Measurements from ENCODE around the gene CCDC88A.
"Not testable (repeated sequence)": the region's sequence is repeated elsewhere in the genome, so short reads cannot be mapped to it uniquely, and the experiment has no call there.

Gene CCDC88A

DNA sequence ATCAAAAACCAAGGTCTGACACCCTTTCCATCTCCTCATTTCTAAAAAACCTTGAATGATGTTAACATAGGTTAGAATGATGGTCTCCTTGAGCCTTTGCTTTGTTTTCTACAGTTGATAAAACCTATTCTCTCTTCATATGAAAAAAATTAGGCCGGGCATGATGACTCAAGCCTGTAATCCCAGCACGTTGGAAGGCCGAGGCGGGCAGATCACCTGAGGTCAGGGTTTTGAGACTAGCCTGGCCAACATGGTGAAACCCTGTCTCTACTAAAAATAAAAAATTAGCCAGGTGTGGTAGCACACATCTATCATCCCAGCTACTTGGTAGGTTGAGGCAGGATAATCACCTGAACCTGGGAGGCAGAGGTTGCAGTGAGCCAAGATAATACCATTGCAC, 49.4 kb downstream of the CCDC88A start:
- no peak for DNase-seq

- DNase-seq, result no peak
These were observed 54.4 kb downstream of the CCDC88A start for GRCh38 chr2:55365303-55365702.

DNA sequence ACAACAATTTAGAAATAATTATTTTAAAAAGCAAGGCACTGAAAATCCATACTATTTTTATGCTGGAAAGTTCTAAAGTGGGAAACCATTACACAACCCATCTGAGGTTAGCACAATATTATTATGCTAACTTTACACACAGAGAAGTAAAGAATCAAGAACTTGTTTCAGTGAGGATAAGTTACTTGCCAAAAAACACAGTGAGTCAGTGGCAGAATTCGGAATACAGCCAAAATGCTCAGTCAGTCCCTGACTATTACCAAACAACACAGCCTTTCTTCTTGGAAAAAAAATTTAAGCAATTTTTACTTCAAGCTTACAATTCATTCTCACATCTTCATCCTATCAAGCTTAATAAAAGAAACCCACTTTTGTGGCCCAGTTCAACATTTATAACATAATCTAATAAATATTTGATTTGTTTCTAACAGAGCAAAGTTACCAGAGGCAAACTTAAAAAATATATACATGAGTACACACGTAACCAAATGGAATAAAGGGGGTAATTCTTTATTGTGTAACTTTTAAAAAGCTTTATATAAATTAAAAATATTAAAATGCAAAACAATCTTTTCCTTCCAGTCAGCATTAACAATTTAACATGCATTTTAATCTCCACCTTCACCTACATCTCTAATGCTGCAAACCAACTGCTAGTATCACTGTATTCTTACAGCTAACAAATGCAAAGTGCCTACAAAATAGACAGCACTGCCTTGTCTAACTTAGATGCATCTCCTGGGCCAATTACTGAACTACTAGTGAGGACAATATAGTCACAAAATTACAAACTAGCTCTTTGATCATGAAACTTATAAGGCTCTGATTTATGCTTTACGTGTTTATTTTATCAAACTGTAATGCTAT, 55.2 kb downstream of the CCDC88A start:
- DNase-seq, result no peak

DNA sequence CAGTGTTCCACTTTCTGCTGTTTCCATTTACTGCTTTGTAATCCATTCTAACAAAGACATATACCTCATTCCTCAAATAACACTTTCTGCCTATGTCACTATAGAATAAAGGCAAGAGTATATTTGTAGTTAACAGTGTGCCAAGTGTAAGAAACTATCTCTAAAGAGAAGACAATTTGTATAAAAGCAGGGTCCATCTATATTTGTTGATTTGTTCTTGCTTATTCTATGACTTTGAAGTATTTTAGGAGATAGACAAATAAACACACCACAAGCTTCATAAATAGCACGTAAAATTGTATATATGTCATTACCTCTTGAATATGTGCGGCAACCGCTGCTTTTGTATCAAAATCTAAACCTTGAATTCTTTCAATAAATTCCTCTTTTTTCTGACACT, 56.0 kb downstream of the CCDC88A start:
- DNase-seq, result no peak

DNA sequence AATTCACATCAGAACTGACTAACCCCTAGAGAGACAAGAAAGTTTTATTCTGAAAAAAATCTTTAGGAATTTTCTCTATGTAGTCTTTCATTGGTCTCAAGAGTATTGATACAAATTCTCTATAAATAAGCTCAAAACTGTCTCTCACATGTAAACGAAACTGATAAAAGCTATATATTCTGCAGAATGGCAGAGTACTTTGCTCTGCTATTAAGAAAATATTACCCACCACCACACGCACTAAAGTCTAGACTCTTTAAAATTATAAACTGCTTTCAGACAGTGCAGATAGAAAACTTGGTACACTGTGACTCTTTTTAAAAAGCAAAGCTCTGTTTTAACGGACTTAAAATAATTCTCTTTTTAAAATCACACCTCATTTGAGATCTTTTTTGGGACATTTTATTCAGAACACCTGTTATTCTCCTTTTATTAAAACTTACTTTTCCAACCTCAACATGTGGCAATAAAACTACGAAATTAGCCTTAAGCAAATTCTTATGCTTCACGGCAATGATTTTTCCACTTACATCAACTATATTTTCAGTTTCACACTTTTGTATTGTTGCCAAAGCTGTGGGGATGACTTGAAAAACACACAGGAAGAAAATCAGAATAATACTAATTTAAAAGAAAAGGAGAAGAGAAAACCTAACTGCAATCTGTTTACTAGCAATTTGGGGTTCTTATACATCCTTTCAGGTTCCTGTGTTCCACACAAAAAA, 58.0 kb downstream of the CCDC88A start:
- DNase-seq, result no peak

DNA sequence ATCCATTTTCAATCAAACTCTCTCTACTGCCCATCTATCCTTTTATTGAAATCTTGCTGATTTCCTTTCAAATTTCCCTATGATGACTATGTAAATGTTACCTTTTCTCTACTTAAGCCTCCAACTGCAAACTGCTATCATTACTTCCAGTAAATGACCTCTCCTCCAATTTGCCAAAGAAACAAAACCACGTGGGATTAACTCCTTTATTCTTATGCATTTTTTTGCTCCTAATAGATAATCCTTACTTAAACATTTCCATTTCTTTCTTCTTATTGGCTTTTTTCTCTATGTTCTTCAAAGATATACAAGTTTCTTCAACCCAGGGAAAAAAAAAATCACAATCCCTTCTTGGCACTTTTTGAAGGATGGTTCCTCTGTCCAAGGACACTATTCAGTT, 61.2 kb downstream of the CCDC88A start:
- DNase-seq, result no peak

DNA sequence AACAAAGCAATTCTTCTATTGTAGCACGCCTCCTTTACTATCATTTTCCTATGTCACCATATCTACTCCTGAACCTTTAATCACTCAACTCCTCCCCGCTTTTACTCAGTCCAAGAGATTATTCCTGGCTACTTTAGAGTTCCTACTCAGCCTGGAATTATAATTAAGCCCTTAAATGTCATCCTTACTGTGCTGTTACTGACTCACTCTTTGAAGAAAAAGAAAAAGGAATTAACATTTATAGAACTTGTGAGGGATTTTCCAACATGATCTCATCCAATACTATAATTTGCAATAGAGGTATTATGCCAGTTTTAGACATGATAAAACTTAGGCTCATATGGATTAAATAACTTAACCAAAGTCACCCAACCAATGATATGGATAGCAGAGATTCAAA, 61.7 kb downstream of the CCDC88A start:
- DNase-seq, result no peak

GRCh38 chr2:55357164-55357563, 62.5 kb downstream of the CCDC88A start:
- no peak for DNase-seq

DNA sequence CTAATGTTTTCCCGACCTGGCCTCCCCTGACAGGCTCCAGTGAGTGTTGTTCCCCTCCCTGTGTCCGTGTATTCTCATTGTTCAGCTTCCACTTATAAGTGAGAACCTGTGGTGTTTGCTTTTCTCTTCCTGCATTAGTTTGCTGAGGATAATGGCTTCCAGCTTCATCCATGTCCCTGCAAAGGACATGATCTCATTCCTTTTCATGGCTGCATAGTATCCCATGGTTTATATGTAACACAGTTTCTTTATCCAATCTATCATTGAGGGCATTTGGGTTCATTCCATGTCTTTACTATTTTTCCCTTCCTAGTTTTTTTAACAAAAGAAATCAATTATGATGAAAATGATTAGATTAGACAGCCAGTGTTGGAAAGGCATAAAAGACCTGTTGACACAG, 63.5 kb downstream of the CCDC88A start:
- DNase-seq, result not testable (repeated sequence)

DNA sequence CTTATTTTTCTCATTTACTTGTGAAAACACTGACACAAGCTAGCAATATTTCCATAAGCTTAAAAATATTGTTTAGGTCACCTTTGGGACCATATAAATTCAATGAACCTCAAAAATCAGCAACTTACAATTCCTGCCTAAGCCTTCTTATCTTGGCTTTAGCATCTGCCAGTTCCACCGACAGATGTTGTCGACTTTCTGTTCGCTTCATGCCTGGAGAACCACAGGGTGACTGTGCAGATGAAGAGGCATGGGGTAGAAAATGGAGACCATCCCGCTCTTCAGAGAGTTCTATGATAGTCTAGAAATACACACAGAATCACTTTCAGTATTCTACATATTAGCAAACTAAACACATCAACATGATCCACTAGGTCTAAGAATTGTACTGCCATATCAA, 64.2 kb downstream of the CCDC88A start:
- DNase-seq, result no peak

DNA sequence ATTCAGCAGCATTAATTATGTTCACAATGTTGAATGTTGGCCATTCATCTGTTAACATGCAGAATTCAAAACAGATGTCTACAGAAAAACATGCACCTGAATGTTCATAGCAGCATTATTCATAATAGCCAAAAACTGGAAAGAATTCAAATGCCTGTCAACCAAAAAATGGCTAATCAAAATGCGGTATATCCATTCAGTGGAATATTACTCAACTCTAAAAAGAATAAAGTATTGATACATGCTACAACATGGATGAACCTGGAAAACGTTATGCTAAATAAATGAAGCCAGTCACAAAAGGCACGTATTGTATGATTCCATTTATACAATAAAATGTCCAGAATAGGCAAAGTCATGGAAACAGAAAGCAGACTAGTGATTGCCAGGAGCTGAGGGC, 68.0 kb downstream of the CCDC88A start:
- DNase-seq, result no peak

- DNase-seq, result no peak
These were observed 74.6 kb downstream of the CCDC88A start for GRCh38 chr2:55345064-55345463.

GRCh38 chr2:55338268-55338667, 81.4 kb downstream of the CCDC88A start:
- DNase-seq, result no peak

GRCh38 chr2:55334728-55335127, 84.9 kb downstream of the CCDC88A start:
- no peak for DNase-seq

GRCh38 chr2:55330541-55331297, 88.9 kb downstream of the CCDC88A start:
- no peak for DNase-seq

GRCh38 chr2:55327470-55328230, 92.0 kb downstream of the CCDC88A start:
- no peak for DNase-seq

- no peak for DNase-seq
These were observed 104.7 kb downstream of the CCDC88A start for GRCh38 chr2:55314985-55315384.

DNA sequence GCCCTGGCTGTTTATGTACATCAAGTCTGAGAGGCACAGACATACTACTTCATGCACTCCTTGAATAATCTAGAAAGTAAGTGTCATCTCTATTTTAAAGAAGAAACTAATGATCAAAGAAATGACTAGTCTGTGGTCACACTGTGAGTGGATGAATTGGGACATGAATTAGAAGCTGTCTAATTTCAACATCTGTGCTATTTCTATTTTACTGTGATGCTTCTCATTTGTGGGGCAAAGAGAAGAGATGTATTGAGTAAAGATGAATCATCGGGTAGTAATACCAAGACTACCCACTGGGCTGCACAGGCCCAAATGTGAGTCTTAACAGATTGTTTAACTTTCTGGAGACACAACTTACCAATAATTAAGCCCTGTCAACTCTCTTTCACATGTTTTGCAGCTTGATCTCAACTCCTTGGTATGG, 108.2 kb downstream of the CCDC88A start:
- DNase-seq, result no peak

DNA sequence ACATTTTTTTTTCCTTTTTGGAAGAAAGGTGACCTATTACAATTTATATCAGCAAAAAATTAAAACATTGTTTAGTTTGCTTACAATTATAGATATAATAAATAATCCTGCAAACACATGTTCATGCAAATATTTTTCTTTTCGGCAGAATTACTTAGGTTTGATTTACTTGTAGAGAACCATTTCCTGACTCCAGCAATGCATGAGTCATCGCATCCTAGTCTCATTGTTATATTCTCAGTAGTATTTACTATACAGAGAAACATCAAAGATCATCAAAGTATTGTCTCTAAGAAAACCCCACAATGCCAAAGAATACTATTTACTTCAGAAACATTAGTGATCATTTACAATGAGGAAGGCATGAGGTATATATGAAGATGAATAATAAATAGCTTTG, 110.2 kb downstream of the CCDC88A start:
- DNase-seq, result no peak

DNA sequence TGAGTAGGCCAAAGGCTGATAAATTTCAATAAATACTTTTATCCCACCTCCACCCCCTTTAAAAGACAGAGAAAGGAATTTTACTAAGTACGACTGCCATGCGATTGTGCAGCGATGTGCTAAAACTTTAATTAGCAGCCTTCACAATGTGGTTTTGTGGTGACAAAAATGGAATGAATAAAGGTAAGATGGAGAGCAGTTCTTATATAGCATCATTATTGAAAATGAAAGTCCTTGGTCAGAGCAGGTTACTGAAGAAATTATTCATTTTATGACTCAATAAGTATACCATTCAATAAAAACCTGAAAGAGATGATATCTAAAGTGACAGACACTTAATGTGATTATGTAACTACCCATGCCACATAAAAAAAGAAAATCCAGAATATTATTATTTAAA, 117.4 kb downstream of the CCDC88A start:
- DNase-seq, result no peak

GRCh38 chr2:55301277-55301676, 118.4 kb downstream of the CCDC88A start:
- no peak for DNase-seq

GRCh38 chr2:55296393-55296792, 123.3 kb downstream of the CCDC88A start:
- DNase-seq, result peak in 1 of 2 experiments; percentile 41

DNA sequence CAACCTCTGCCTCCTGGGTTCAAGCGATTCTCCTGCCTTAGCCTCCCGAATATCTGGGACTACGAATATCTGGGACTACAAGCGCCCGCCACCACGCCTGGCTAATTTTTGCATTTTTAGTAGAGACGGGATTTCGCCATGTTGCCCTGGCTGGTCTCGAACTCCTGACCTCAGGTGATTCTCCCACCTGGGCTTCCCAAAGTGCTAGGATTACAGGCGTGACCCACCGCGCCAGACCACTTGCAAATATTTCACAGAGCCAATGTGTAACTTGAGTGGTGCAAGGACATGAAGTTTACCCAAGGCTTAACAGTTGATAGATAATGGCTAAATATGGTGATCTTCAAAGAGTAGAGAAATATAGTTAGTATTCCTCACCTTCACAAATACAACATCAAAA, 136.6 kb downstream of the CCDC88A start:
- no peak for DNase-seq

Data from NCI-H2081 (cell line).